Breast epithelium (tissue), 4 donors: ENCODE data around the gene SASH3. TPM values are rescaled to one million over a fixed set of nuclear protein-coding genes. Genes with fewer than 3 reads are reported as not detected.

Experiments
- DNase-seq, 2 donors: peaks; one replicate each; pipeline ENCODE4 v3.0.0-alpha.2; 2019; ENCODE audit warnings: low spot score in 2 of 2
- H3K27ac ChIP-seq, 2 donors: fragments of 200-600 bp; sonication (generic) in 1 of 2; one replicate each; pipeline ENCODE4 v1.5.1; 2016 to 2019; ENCODE audit warnings: mild to moderate bottlenecking in 1 of 2
- H3K27me3 ChIP-seq, 2 donors: fragments of 200-600 bp; sonication (generic) in 1 of 2; one replicate each; pipeline versions ENCODE4 v1.5.1 to v1.6.0; 2017 to 2019; ENCODE audit warnings: control low read depth in 1 of 2, mild to moderate bottlenecking in 1 of 2
- H3K36me3 ChIP-seq: fragments of 200-600 bp; one replicate; pipeline ENCODE4 v1.5.1; 2019
- H3K4me1 ChIP-seq, 2 donors: fragments of 200-600 bp; sonication (generic); one replicate each; pipeline ENCODE4 v1.5.1; 2016 to 2019; ENCODE audit warnings: control low read depth in 1 of 2
- H3K4me3 ChIP-seq, 3 donors: fragments of 200-600 bp; sonication (generic); 1 replicate in 2 of 3; 2 replicates in 1 of 3; pipeline ENCODE4 v1.5.1; 2016 to 2019; ENCODE audit warnings: mild to moderate bottlenecking in 3 of 3, moderate library complexity in 2 of 3
- H3K9me3 ChIP-seq, 2 donors: fragments of 200-600 bp; sonication (generic) in 1 of 2; one replicate each; pipeline ENCODE4 v1.5.1; 2016 to 2019; ENCODE audit warnings: control low read depth in 1 of 2
- POLR2A ChIP-seq: fragments of 450-650 bp; IDR thresholded peaks from one replicate; pipeline ENCODE4 v1.6.1; 2016; ENCODE audit warnings: antibody characterized with exemption, mild to moderate bottlenecking, moderate library complexity
- POLR2AphosphoS5 ChIP-seq, 3 donors: sonication (generic); formaldehyde crosslinking; IDR thresholded peaks; one replicate each; pipeline ENCODE4 v1.6.1; 2017; ENCODE audit warnings: antibody characterized with exemption in 3 of 3
- intact Hi-C: fragments of 100-400 bp; cut with DNase I; formaldehyde crosslinking; loops from one replicate; pipeline ENCODE4 v1.15.1; 2023; ENCODE audit warnings: low total_unique reads
- total RNA-seq, 3 donors: library from RNA; depleted of rRNA; stranded (reverse); fragments of >200 nt; gene quantifications; one replicate each; pipeline ENCODE4 v1.1.0, GENCODE V29; 2016
- TF ChIP-seq, protein P1 (sequence below), 3 donors: fragments of 450-650 bp; IDR thresholded peaks; one replicate each; pipeline ENCODE4 v1.5.1; 2016 to 2017; ENCODE audit warnings: antibody characterized with exemption in 3 of 3, mild to moderate bottlenecking in 3 of 3, moderate library complexity in 3 of 3

Gene SASH3
- total RNA-seq, 3 donors from 2014 or later, result 6.6 to 18.7 (median 10.0) TPM

DNA sequence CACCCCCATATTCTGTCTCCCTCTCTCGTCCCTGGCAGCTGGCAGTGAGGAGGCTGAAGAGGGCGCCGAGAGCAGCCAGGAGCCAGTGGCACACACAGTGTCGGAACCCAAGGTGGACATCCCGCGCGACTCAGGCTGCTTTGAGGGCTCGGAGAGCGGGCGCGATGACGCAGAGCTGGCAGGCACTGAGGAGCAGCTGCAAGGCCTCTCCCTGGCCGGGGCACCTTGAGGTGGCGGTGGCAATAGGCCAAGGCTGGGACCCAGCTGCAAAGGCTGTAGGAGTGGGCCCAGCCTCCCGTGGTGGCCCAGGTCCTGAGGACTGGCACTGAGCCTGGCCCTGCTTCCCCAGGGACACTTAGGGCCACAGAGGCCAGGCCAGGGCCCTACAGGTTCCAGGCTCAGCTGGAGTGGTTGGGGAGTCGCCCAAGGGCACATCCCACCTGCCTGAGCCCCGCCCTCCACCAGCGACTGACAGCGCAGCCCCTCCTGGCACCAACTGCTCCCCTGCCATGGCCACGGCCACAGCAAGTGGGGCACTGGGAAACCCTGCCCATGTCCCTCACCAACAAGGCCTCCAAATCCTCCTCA is 13.9 kb downstream of the SASH3 start:
- no peak overlapping the region for H3K4me3 ChIP-seq
- H3K27ac ChIP-seq, result no peak overlapping the region
- H3K27me3 ChIP-seq, result peaks cover 0 to 37% of the 10 kb centered on the region in 2 donors
- DNase-seq, result no peak
- no peaks in the 10 kb centered on the region for H3K4me1 ChIP-seq
- intact Hi-C loops, result no loop called here
- no peaks in the 10 kb centered on the region for H3K36me3 ChIP-seq
- H3K9me3 ChIP-seq, result no peaks in the 10 kb centered on the region
- TF ChIP-seq POLR2A (no peak), POLR2AphosphoS5 (IDR thresholded peaks at IDR 0.05) (no peak)
- TF ChIP-seq, protein P1, sequence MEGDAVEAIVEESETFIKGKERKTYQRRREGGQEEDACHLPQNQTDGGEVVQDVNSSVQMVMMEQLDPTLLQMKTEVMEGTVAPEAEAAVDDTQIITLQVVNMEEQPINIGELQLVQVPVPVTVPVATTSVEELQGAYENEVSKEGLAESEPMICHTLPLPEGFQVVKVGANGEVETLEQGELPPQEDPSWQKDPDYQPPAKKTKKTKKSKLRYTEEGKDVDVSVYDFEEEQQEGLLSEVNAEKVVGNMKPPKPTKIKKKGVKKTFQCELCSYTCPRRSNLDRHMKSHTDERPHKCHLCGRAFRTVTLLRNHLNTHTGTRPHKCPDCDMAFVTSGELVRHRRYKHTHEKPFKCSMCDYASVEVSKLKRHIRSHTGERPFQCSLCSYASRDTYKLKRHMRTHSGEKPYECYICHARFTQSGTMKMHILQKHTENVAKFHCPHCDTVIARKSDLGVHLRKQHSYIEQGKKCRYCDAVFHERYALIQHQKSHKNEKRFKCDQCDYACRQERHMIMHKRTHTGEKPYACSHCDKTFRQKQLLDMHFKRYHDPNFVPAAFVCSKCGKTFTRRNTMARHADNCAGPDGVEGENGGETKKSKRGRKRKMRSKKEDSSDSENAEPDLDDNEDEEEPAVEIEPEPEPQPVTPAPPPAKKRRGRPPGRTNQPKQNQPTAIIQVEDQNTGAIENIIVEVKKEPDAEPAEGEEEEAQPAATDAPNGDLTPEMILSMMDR (IDR thresholded peaks at IDR 0.05), result no peak

GRCh38 chrX:129795584-129795983 is 15.8 kb downstream of the SASH3 start:
- no peak for DNase-seq
- peaks cover 0 to 36% of the 10 kb centered on the region in 2 donors for H3K27me3 ChIP-seq
- intact Hi-C loops, result no loop called here
- no peaks in the 10 kb centered on the region for H3K36me3 ChIP-seq
- H3K9me3 ChIP-seq, result no peaks in the 10 kb centered on the region
- H3K4me3 ChIP-seq, result no peak overlapping the region
- no peaks in the 10 kb centered on the region for H3K4me1 ChIP-seq
- H3K27ac ChIP-seq, result no peak overlapping the region
- TF ChIP-seq POLR2AphosphoS5 (IDR thresholded peaks at IDR 0.05) (no peak), POLR2A (no peak)
- TF ChIP-seq, protein P1 (IDR thresholded peaks at IDR 0.05), result no peak

GRCh38 chrX:129797251-129797906 is 17.6 kb downstream of the SASH3 start:
- Histone ChIP-seq H3K27ac (no peak overlapping the region), H3K36me3 (no peaks in the 10 kb centered on the region), H3K4me3 (no peak overlapping the region), H3K27me3 (peaks cover 0 to 28% of the 10 kb centered on the region in 2 donors), H3K9me3 (no peaks in the 10 kb centered on the region), H3K4me1 (no peaks in the 10 kb centered on the region)
- DNase-seq, result no peak
- intact Hi-C loops, result no loop called here
- TF ChIP-seq POLR2A (no peak), POLR2AphosphoS5 (IDR thresholded peaks at IDR 0.05) (no peak)
- TF ChIP-seq, protein P1 (IDR thresholded peaks at IDR 0.05), result no peak

GRCh38 chrX:129798456-129798855 is 18.7 kb downstream of the SASH3 start:
- Histone ChIP-seq H3K27me3 (peaks cover 0 to 19% of the 10 kb centered on the region in 2 donors), H3K9me3 (no peaks in the 10 kb centered on the region), H3K36me3 (no peaks in the 10 kb centered on the region), H3K27ac (no peak overlapping the region), H3K4me1 (no peaks in the 10 kb centered on the region), H3K4me3 (no peak overlapping the region)
- DNase-seq, result no peak
- intact Hi-C loops, result no loop called here
- TF ChIP-seq POLR2AphosphoS5 (IDR thresholded peaks at IDR 0.05) (no peak), POLR2A (no peak)
- TF ChIP-seq, protein P1 (IDR thresholded peaks at IDR 0.05), result no peak

DNA sequence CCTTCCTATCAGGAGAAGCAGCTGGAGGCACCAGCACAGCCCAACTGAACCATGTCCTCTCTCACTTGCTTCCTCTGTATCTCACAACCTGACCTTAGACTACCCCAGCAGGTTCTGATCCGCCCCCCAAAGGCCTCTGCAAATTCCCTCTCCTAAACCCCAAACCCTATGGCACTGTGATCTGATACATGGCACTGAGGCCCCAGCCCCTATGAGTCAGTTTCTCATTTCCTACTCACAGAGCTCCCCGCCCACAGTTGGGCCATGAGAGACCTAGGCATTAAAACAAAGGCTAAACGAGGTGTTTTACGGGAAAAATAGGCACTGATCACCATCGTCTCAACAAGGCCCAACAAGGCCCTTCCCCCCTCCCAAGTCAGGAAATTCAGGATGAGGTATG is 19.1 kb downstream of the SASH3 start:
- Histone ChIP-seq H3K36me3 (no peaks in the 10 kb centered on the region), H3K27me3 (peaks cover 0 to 16% of the 10 kb centered on the region in 2 donors), H3K4me3 (no peak overlapping the region), H3K9me3 (no peaks in the 10 kb centered on the region), H3K4me1 (no peaks in the 10 kb centered on the region), H3K27ac (no peak overlapping the region)
- TF ChIP-seq, protein P1 (IDR thresholded peaks at IDR 0.05), result no peak
- TF ChIP-seq POLR2A (no peak), POLR2AphosphoS5 (IDR thresholded peaks at IDR 0.05) (no peak)
- intact Hi-C loops, result no loop called here
- DNase-seq, result no peak
